COLO668 (cell line): Measurements from ENCODE around the gene ANO8.
"Not testable (repeated sequence)": the region's sequence is repeated elsewhere in the genome, so short reads cannot be mapped to it uniquely, and the experiment has no call there.

Source experiments
- DNase-seq: peaks from one replicate; lab custom pipeline; 2025; ENCODE audit not compliant: unreplicated experiment; lab: John Stamatoyannopoulos, UW

Gene ANO8, protein sequence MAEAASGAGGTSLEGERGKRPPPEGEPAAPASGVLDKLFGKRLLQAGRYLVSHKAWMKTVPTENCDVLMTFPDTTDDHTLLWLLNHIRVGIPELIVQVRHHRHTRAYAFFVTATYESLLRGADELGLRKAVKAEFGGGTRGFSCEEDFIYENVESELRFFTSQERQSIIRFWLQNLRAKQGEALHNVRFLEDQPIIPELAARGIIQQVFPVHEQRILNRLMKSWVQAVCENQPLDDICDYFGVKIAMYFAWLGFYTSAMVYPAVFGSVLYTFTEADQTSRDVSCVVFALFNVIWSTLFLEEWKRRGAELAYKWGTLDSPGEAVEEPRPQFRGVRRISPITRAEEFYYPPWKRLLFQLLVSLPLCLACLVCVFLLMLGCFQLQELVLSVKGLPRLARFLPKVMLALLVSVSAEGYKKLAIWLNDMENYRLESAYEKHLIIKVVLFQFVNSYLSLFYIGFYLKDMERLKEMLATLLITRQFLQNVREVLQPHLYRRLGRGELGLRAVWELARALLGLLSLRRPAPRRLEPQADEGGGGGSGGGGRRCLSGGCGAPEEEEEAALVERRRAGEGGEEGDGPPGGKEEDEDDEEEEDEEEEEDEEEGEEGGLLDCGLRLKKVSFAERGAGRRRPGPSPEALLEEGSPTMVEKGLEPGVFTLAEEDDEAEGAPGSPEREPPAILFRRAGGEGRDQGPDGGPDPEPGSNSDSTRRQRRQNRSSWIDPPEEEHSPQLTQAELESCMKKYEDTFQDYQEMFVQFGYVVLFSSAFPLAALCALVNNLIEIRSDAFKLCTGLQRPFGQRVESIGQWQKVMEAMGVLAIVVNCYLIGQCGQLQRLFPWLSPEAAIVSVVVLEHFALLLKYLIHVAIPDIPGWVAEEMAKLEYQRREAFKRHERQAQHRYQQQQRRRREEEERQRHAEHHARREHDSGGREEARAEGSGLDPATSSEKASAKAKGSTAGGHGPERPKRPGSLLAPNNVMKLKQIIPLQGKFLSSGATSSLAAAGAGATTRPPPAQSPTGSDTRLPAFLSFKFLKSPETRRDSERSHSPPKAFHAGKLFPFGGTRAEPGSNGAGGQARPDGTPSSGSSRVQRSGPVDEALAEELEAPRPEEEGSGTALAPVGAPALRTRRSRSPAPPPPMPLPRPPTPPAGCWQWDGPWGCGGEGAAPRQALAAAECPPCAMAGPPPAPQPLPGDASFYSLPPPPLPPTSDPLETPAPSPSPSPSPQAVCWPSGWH

DNA sequence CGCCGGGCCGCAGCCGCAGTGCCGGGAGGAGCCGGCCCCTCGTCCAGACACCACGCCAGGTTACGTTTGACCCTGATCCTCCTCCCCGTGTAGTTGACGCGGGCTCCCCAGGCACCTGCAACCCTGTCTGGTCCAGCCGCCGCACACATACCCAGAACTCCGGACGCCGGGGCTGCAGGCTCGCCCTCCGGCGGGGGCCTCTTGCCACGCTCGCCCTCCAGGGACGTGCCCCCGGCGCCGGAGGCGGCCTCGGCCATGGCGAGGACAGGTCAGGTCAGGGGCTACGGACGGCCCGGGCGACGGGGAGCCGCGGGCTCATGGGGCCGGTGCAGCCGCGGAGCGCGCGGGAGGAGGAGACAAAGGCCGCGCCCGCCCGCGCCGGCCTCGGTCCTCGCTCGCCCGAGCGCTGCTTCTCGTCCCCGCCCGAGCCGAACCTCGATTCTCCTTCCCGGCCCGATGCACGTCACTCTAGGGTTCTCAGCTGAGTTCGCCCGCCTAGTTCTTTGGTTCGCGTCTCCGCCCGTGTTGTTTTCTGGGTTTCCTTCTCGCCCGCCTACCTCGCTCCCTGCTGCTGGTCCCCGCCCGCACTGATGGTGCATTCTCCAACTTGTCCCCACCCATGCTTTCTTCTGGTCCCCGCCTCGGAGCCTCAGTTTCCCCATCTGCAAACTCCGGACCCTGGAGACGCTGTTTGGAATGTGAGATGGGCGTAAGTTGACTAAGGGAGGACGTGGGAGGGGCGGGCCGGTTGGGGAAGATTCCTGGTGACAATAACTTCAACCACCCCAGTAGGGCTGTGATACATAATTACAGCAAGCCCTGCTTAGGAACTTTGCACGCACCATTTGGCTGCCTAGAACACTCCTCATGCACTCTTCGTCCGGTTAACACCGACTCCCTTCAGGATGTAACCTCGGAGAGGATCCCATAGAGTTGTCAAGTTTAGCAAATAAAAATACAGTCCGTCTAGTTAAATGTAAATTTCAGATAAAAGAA lies at the start of gene ANO8:
Gene ANO8 (minus strand): TSS at position 442 of the 996 bp plus-strand sequence. CDS start 185 bp downstream, at position 257.
- peak; percentile 98 for DNase-seq

DNA sequence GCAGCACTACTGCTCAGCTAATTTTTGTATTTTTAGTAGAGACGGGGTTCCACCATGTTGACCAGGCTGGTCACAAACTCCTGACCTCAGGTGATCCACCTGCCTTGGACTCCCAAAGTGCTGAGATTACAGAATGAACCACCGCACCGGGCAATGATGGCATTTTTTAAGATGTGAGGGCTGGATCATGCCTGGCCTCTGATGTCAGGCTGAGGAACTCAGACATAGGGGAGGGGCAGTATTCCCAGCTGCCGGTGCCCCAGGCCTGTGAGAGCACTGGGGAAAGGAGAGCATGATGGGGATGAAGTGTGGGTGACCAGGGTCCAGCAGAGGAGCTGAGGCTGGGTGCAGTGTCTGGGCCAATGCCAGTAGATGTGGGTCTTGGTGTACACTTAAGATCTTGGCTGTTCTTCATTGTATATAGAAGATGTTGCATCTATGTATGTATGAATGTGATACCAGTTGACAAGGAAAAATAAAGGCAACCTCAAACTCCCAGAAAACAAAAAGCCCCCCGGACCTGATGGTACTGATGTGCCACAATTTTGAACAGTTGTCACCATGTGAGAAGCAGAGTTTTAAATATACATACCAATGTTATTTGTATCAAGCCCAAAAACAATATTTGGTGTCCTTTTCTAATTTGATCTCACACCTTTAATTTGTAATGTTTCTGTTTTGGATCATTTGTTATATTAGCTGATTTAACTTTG lies 45.9 kb upstream of the ANO8 start:
- DNase-seq = no peak

DNA sequence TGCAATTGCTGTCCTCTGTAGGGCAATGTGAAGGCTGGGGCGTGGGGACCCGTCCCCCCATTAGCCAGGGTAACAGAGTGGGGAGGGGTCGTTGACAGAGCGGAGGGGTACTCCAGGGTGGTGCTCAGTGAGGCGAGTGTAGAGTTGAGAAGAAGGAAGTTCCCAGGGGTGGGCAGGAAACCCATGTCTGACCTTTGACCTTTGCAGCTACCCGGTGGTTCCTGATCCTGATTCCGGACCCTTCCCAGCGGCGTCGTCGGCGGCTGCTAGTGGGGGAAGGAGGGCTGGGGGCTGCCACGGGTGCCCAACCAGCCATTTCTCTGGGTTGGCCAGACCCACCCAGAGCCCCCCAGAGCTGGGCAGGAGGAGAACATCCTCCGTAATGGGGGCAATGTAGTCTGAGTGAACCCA lies 44.6 kb upstream of the ANO8 start:
- DNase-seq = no peak

DNA sequence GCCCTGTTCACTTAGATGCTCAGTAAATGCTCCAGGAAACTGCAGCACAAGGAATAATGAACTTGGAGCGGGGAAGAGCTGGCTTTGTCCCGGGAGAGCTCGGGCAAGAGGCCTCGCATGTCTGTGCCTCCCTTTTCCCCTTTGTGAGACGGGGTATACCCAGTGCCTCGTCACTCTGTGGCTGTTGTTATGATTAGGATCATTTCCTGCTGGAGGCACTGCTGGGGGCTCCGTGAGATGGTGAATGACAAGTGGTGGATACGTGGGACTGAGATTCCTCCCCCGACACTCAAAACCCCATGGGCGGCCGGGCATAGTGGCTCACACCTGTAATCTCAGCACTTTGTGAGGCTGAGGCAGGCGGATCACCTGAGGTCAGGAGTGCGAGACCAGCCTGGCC lies 43.6 kb upstream of the ANO8 start:
- no peak for DNase-seq

DNA sequence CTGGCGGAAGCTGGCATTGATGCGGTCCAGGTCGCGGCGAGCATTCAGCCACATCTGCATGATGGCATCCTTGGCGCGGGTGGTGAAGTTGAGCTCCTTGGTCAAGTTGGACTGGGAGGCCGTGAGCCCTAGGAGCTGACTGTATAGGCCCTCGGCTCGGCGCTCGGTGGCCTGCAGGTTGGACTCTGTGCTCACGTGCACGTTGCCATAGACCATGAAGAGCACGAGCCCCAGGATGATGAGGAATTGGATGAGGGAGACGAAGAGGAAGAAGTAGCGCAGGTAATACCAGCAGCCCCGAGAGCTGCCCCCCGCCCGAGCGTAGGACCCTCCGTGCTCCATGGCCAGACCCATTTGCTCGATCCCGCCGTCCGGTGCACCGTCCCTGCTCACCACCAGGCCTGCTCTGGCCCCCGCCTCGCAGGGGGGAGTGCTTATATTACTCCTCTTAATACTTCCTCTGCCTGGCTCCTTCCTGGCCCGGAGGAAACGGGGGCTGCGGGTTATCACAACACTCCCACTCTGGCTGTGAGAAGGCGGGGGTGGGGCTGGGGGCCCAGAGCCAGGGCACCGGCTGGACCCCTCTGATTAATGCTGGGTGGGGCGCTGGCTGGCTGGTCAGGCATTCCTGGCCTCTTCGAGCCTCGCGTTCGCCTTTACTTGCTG lies 42.4 kb upstream of the ANO8 start, which contains the start of gene PLVAP:
Gene PLVAP (minus strand): TSS at position 408 of the 666 bp plus-strand sequence. CDS start 54 bp downstream, at position 354.
- no peak for DNase-seq

DNA sequence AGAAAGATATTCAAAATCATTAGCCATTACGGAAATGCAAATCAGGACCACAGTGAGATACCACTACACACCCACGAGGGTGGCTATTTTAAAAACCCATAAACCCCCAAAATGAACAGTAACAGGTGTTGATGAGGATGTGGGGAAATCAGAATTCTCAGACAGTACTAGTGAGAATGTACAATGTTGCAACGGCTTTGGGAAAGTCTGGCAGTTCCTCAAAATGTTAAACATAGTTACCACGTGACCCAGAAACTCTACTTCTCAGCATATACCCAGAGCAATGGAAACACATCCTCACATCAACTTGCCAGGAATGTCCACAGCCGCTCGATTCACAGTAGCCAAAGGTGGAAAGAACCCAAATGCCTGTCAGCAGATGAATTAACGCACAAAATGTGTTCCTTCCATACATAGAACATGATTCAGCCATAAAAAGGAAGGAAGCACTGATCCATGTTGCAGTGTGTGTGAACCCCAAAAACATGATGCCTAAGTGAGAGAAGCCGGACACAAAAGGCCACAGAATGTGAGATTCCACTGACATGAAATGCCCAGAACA lies 35.5 kb upstream of the ANO8 start:
- no peak for DNase-seq

DNA sequence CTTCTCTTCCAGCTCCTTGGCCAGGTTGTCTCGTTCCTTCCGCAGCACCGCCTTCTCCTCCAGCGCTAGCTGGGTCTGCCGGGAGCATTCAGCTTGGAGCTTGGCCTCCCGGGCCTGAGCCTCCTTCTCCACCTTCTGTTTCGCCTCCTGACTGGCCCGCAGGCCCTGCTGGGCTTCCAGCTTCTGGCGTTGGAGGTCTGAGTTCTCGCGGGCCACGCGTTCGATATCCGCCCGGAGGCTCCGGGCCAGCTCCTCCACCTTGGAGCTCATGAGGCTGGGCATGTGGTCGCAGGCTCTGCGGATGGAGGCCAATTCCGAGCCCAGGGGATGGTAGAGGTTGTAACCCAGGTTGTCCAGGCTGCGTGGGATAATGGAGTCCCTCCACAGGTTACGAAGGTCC lies 30.7 kb upstream of the ANO8 start:
- no peak for DNase-seq

DNA sequence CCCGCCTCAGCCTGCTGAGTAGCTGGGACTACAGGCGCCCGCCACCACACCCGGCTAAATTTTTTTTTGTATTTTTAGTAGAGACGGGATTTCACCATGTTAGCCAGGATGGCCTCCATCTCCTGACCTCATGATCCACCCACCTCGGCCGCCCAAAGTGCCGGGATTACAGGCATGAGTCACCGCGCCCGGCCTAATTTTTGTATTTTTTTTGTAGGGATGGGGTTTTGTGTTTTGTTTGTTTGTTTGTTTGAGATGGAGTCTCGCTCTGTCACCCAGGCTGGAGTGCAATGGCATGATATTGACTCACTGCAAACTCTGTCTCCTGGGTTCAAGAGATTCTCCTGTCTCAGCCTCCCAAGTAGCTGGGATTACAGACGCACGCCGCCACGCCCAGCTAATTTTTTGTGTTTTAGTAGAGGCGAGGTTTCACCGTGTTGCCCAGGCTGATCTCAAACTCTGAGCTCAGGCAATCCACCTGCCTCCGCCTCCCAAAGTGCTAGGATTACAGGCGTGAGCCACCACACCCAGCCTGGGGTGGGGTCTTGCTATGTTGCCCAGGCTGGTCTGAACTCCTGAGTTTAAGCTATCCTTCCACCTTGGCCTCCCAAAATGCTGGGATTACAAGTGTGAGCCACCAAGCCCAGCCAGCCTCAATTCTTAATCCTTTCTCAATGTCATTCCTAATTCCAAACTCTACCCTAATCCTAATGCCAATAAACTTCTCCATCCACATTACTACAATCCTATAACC lies 29.4 kb upstream of the ANO8 start:
- not testable (repeated sequence) for DNase-seq

DNA sequence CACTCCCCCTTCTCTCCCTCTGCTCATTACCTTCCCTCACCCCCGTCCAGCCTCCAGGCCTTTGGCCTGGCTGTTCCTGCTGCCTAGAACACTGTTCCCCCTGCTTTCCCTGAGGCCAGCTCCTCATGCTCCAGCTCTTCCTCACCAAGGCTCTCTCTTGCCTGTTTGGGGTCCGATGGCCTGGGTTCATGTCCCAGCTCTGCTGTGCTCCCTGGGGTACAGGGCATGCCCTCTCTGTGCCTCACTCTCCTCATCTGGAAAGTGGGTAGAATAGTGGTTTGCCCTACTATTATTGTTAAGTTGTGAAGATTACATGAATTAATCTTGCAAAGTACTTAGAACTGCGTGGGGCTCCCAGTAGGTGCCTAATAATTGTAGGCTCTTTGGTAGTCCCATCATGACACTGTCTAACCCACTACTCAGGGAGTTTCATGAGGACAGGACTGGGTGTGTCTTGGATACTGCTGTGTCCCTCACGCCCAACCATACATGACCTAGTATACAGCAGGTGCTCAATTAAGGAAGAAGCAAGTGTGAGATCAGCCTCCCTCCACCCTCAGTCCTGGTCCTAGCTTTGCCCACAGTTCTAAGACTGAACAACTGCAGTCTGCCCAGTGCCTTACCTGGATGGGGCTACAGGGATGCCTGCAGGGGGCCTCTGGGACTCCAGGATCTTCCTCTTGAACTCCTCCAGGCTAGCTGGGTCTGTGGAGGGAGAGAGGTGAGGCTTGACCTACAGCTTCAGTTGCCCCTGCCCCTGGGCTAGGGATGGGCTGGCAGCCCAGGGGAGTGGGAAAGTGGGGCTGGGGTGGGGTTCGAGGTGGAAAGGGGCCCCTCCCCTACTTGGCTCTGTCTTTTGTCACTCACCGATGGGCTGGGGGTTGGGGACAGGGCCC lies 25.5 kb upstream of the ANO8 start:
- DNase-seq = no peak

DNA sequence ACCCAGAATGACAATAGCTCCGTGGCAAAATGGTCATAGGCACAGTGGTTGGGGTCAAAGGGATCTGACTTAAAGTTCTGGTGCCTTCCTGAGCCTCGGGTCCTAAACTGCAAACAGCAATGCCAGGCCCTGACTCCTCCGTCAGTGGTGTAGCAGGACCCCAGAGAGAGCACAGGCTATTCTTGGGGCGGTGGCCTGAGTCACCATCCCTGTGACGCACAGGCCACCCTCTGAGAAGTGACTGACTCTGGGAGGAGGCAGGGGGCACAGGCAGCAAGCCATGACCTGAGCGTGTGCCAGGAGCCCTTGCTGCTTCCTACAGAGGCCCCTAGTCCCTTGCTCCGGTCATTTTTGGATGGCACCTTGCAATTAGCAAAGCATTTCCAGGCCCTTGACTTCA lies 23.7 kb upstream of the ANO8 start:
- no peak for DNase-seq

DNA sequence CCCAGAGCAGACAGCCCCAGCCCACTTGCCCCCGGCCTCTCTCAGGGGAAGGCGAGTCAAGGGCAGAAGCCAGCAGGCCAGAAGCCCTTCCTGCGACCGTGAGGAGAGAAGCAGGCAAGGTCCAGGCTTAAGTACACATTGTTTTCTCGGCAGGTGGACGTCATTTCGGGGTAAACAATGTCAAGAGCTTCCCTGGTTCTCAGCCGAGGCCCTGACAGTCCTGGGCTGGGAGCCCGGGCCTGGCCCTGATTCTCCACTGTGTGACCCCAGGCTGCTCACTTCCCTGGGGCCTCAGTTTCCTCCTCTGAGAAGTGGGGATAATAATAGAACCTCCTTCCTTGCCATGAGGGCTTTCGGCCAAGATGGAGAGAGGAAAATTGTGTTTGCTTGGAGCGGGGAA lies 23.1 kb upstream of the ANO8 start:
- DNase-seq = peak; percentile 9

DNA sequence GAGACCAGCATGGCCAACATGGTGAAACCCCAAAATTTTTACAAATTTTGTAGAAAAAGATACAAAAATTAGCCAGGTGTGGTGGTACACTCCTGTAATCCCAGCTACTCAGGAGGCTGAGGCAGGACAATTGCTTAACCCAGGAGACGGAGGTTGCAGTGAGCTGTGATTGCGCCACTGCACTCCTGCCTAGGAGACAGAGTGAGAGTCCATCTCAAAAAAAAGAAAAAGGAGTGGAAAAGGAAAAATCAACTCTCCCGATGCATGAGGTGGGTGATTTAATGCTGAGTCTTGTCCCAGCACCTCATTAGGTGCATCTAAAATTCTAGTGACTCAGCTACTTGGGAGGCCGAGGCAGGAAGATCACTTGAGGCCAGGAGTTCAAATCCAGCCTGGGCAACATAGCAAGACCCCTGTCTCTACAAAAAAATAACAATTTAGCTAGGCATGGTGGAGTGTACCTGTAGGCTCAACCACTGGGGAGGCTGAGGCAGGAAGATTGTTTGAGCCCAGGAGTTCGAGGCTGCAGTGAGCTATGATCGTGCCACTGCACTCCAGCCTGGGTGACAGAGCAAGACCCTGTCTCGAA lies 22.5 kb upstream of the ANO8 start:
- no peak for DNase-seq

DNA sequence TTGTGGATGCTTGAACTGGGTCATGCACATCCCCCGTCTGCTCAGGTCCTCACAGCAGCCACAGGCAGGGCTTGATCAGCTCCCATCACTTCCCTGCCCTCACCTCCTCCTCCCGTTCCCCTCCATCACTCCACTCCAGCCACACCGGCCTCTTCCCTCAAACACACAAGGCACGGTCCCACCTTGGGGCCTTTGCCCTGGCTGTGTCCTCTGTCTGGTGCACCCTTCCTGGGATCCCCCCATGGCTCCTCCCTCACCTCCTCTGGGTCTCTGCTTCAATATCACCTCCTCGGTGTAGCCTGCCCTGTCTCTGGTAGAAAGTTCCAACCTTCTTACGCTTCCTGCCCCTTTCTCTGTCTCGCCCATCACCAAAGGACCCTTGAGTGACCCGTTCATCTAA lies 18.7 kb upstream of the ANO8 start:
- no peak for DNase-seq

DNA sequence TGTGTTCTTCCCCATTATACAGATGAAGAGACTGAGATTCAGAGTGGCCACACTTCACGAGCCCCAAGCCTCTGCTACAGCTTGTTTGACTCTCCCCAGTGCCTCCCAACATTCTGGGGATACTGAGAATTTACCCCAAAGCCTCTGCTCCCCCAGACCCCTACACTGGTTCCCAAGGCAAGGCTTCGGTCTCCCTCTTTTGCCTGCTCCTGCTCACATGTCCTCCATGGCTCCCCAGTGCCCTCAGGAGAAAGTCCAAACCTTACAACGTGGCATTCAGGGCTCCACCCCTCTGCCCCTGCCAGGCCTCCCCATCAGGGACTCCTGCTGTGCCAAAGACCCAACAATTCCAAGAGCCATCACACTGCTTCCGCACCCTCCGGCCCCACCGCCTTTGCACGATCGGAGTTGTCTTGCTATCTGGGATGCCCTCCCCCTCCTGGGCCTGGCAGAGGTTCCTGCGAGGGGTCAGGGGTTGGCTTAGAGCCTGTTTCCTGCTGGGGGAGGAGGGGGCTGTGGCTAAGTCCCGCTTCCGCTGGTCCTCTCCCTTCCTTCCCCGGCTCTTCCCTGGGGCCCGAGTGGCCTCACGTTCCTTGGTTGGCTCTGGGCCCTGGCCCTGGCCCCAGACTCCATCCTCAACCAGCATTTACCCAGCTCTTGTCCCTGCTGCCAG lies 18.1 kb upstream of the ANO8 start:
- no peak for DNase-seq

DNA sequence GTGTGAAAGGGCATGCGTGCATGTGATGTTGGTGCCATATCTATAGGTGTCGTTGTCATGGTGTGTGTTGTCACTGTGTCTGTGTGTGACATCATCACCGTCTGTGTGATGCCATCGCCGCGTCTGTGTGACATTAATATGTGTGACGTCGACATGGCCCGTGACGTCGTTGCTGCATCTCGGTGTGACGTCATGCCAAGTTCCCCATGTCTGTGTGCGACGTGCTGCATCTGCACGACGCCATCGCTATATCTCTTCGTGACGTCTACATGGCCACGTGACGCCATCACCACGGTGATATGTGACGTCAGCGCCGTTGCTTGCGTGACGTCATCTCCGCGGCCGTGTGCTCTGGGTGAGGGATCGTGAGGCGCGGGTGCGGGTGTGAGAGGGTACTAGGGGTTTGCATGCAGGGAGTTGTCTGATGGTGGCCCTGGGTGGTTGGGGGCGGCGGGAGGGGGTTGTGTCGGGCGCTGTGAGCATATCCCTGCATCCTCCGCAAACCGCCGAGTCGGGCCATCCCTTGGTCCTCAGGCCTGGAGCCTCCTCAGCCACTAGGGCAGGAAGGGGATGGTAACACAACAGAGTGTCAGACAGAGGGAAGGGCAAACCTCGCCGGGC lies 17.3 kb upstream of the ANO8 start:
- peak; percentile 18 for DNase-seq
